ENCODE data around the gene AGAP3.
A peak's percentile ranks its signal among the peaks of the same experiment; 100 is the strongest.

The AGAP3 gene

GRCh38 chr7:151085329-151085690 is 965 bp upstream of the AGAP3 start:
- TF ChIP-seq YY1 (IDR thresholded peaks at IDR 0.05; ENCODE audit: insufficient read depth, insufficient read length) (no peak), ZNF274 (IDR thresholded peaks at IDR 0.05; ENCODE audit: low read depth, low read length) (no peak), SUZ12 (IDR thresholded peaks at IDR 0.05; ENCODE audit: extremely low read depth, insufficient read depth, insufficient read length) (no peak)
- no peak overlapping the region for H3K9ac ChIP-seq (ENCODE audit: insufficient read length, low read depth)
- H3K4me3 ChIP-seq (ENCODE audit: insufficient read length, low read depth), result peak overlapping the region; percentile 57
- no peak for DNase-seq (ENCODE audit: low read depth, low spot score)
- no peaks in the 10 kb centered on the region for H3K36me3 ChIP-seq (ENCODE audit: insufficient read depth, insufficient read length, low read length)
- H3K4me1 ChIP-seq (ENCODE audit: insufficient read depth, insufficient read length), result peaks cover 12% of the 10 kb centered on the region
- peaks cover 19% of the 10 kb centered on the region for H3K27me3 ChIP-seq (ENCODE audit: insufficient read depth, insufficient read length)
- H3K9me3 ChIP-seq (ENCODE audit: insufficient read depth, low read length), result no peaks in the 10 kb centered on the region

GRCh38 chr7:151086802-151087244 is 548 bp downstream of the AGAP3 start:
- Histone ChIP-seq H3K9ac (ENCODE audit: insufficient read length, low read depth) (peak overlapping the region; percentile 90), H3K27me3 (ENCODE audit: insufficient read depth, insufficient read length) (peaks cover 19% of the 10 kb centered on the region), H3K9me3 (ENCODE audit: insufficient read depth, low read length) (no peaks in the 10 kb centered on the region), H3K4me1 (ENCODE audit: insufficient read depth, insufficient read length) (peaks cover 15% of the 10 kb centered on the region), H3K4me3 (ENCODE audit: insufficient read length, low read depth) (peak overlapping the region; percentile 78), H3K36me3 (ENCODE audit: insufficient read depth, insufficient read length, low read length) (peaks cover 11% of the 10 kb centered on the region)
- no peak for DNase-seq (ENCODE audit: low read depth, low spot score)
- TF ChIP-seq YY1 (IDR thresholded peaks at IDR 0.05; ENCODE audit: insufficient read depth, insufficient read length) (no peak), SUZ12 (IDR thresholded peaks at IDR 0.05; ENCODE audit: extremely low read depth, insufficient read depth, insufficient read length) (no peak), ZNF274 (IDR thresholded peaks at IDR 0.05; ENCODE audit: low read depth, low read length) (no peak)

- Histone ChIP-seq H3K4me1 (ENCODE audit: insufficient read depth, insufficient read length) (peaks cover 15% of the 10 kb centered on the region), H3K36me3 (ENCODE audit: insufficient read depth, insufficient read length, low read length) (peaks cover 17% of the 10 kb centered on the region), H3K4me3 (ENCODE audit: insufficient read length, low read depth) (peak overlapping the region; percentile 78), H3K9me3 (ENCODE audit: insufficient read depth, low read length) (no peaks in the 10 kb centered on the region), H3K9ac (ENCODE audit: insufficient read length, low read depth) (peak overlapping the region; percentile 90), H3K27me3 (ENCODE audit: insufficient read depth, insufficient read length) (peaks cover 19% of the 10 kb centered on the region)
- no peak for TF ChIP-seq ZNF274 (IDR thresholded peaks at IDR 0.05; ENCODE audit: low read depth, low read length)
- no peak for TF ChIP-seq YY1 (IDR thresholded peaks at IDR 0.05; ENCODE audit: insufficient read depth, insufficient read length)
- TF ChIP-seq SUZ12 (IDR thresholded peaks at IDR 0.05; ENCODE audit: extremely low read depth, insufficient read depth, insufficient read length), result no peak
- DNase-seq (ENCODE audit: low read depth, low spot score), result no peak
Measured at GRCh38 chr7:151087245-151088018, 1.2 kb downstream of the AGAP3 start.

- DNase-seq (ENCODE audit: low read depth, low spot score), result no peak
- peaks cover 15% of the 10 kb centered on the region for H3K4me1 ChIP-seq (ENCODE audit: insufficient read depth, insufficient read length)
- H3K9ac ChIP-seq (ENCODE audit: insufficient read length, low read depth), result peak overlapping the region; percentile 90
- TF ChIP-seq SUZ12 (IDR thresholded peaks at IDR 0.05; ENCODE audit: extremely low read depth, insufficient read depth, insufficient read length), result no peak
- TF ChIP-seq ZNF274 (IDR thresholded peaks at IDR 0.05; ENCODE audit: low read depth, low read length), result no peak
- TF ChIP-seq YY1 (IDR thresholded peaks at IDR 0.05; ENCODE audit: insufficient read depth, insufficient read length), result no peak
- H3K4me3 ChIP-seq (ENCODE audit: insufficient read length, low read depth), result peak overlapping the region; percentile 78
- peaks cover 25% of the 10 kb centered on the region for H3K36me3 ChIP-seq (ENCODE audit: insufficient read depth, insufficient read length, low read length)
- H3K27me3 ChIP-seq (ENCODE audit: insufficient read depth, insufficient read length), result peaks cover 19% of the 10 kb centered on the region
- H3K9me3 ChIP-seq (ENCODE audit: insufficient read depth, low read length), result no peaks in the 10 kb centered on the region
Measured at GRCh38 chr7:151088019-151088855, 2.0 kb downstream of the AGAP3 start.

GRCh38 chr7:151088856-151089699 is 2.8 kb downstream of the AGAP3 start:
- Histone ChIP-seq H3K9me3 (ENCODE audit: insufficient read depth, low read length) (no peaks in the 10 kb centered on the region), H3K4me3 (ENCODE audit: insufficient read length, low read depth) (peak overlapping the region; percentile 78), H3K9ac (ENCODE audit: insufficient read length, low read depth) (peak overlapping the region; percentile 64), H3K36me3 (ENCODE audit: insufficient read depth, insufficient read length, low read length) (peaks cover 30% of the 10 kb centered on the region), H3K27me3 (ENCODE audit: insufficient read depth, insufficient read length) (peaks cover 14% of the 10 kb centered on the region), H3K4me1 (ENCODE audit: insufficient read depth, insufficient read length) (peaks cover 15% of the 10 kb centered on the region)
- TF ChIP-seq YY1 (IDR thresholded peaks at IDR 0.05; ENCODE audit: insufficient read depth, insufficient read length), result no peak
- TF ChIP-seq ZNF274 (IDR thresholded peaks at IDR 0.05; ENCODE audit: low read depth, low read length), result no peak
- no peak for TF ChIP-seq SUZ12 (IDR thresholded peaks at IDR 0.05; ENCODE audit: extremely low read depth, insufficient read depth, insufficient read length)
- no peak for DNase-seq (ENCODE audit: low read depth, low spot score)

GRCh38 chr7:151089893-151090730 is 3.8 kb downstream of the AGAP3 start:
- H3K36me3 ChIP-seq (ENCODE audit: insufficient read depth, insufficient read length, low read length), result peaks cover 30% of the 10 kb centered on the region
- peaks cover 9% of the 10 kb centered on the region for H3K27me3 ChIP-seq (ENCODE audit: insufficient read depth, insufficient read length)
- no peaks in the 10 kb centered on the region for H3K9me3 ChIP-seq (ENCODE audit: insufficient read depth, low read length)
- no peak overlapping the region for H3K9ac ChIP-seq (ENCODE audit: insufficient read length, low read depth)
- H3K4me1 ChIP-seq (ENCODE audit: insufficient read depth, insufficient read length), result peaks cover 15% of the 10 kb centered on the region
- peak overlapping the region; percentile 9 for H3K4me3 ChIP-seq (ENCODE audit: insufficient read length, low read depth)
- DNase-seq (ENCODE audit: low read depth, low spot score), result no peak
- TF ChIP-seq SUZ12 (IDR thresholded peaks at IDR 0.05; ENCODE audit: extremely low read depth, insufficient read depth, insufficient read length) (no peak), YY1 (IDR thresholded peaks at IDR 0.05; ENCODE audit: insufficient read depth, insufficient read length) (no peak), ZNF274 (IDR thresholded peaks at IDR 0.05; ENCODE audit: low read depth, low read length) (no peak)
